MM.1S (cell line): ENCODE results near the gene MMP23B.

Experiments used
- DNase-seq: peaks from one replicate; pipeline ENCODE4 v3.0.0-alpha.2; 2015
- H2AFZ ChIP-seq: fragments of 300-600 bp; sonication (generic); 2 replicates; pipeline ENCODE4 v1.6.0; 2016; ENCODE audit warnings: antibody characterized with exemption, low read length
- H3F3A ChIP-seq: fragments of 300-600 bp; sonication (generic); 2 replicates; pipeline ENCODE4 v1.6.1; 2016; ENCODE audit warnings: mild to moderate bottlenecking, antibody characterized with exemption, low read length, moderate library complexity, mixed read lengths; ENCODE audit not compliant: insufficient read depth
- H3K27ac ChIP-seq: fragments of 300-600 bp; sonication (generic); 2 replicates; pipeline ENCODE4 v1.5.1; 2016; ENCODE audit warnings: mild to moderate bottlenecking, low read length
- H3K27me3 ChIP-seq: fragments of 300-600 bp; sonication (generic); replicated peaks from 2 replicates; pipeline ENCODE4 v1.6.0; 2016; ENCODE audit warnings: low read length; ENCODE audit not compliant: insufficient read depth
- H3K36me3 ChIP-seq: fragments of 300-600 bp; sonication (generic); replicated peaks from 2 replicates; pipeline ENCODE4 v1.6.1; 2016; ENCODE audit warnings: mild to moderate bottlenecking, low read length, mixed read lengths; ENCODE audit not compliant: insufficient read depth
- H3K4me1 ChIP-seq: fragments of 300-600 bp; sonication (generic); 2 replicates; pipeline ENCODE4 v1.6.1; 2016; ENCODE audit warnings: low read length, mixed read lengths
- H3K4me2 ChIP-seq: fragments of 300-600 bp; sonication (generic); 2 replicates; pipeline ENCODE4 v1.6.0; 2016; ENCODE audit warnings: low read depth, low read length
- H3K4me3 ChIP-seq: fragments of 300-600 bp; sonication (generic); 2 replicates; pipeline ENCODE4 v1.5.1; 2016; ENCODE audit warnings: low read length, mixed read lengths
- H3K79me2 ChIP-seq: fragments of 300-600 bp; sonication (generic); 2 replicates; pipeline ENCODE4 v1.6.1; 2016; ENCODE audit warnings: mixed run types, low read length, mixed read lengths
- H3K9ac ChIP-seq: fragments of 300-600 bp; sonication (generic); 2 replicates; pipeline ENCODE4 v1.6.1; 2016; ENCODE audit warnings: low read length, mixed read lengths
- H3K9me2 ChIP-seq: fragments of 300-600 bp; sonication (generic); replicated peaks from 2 replicates; pipeline ENCODE4 v1.6.1; 2016; ENCODE audit warnings: mild to moderate bottlenecking, low read length, mixed read lengths; ENCODE audit not compliant: insufficient read depth
- H3K9me3 ChIP-seq: fragments of 300-600 bp; sonication (generic); replicated peaks from 2 replicates; pipeline ENCODE4 v1.6.1; 2016; ENCODE audit warnings: mild to moderate bottlenecking, low read length, mixed read lengths; ENCODE audit not compliant: insufficient read depth
- H4K20me1 ChIP-seq: fragments of 300-600 bp; sonication (generic); 2 replicates; pipeline ENCODE4 v1.6.1; 2016; ENCODE audit warnings: mild to moderate bottlenecking, low read length, moderate library complexity, mixed read lengths; ENCODE audit not compliant: insufficient read depth
- CTCF ChIP-seq: fragments of 300-600 bp; sonication (generic); IDR thresholded peaks from 2 replicates; pipeline ENCODE4 v1.5.1; 2016; ENCODE audit warnings: antibody characterized with exemption, low read length, mixed read lengths
- EZH2 ChIP-seq: fragments of 300-600 bp; sonication (generic); optimal IDR thresholded peaks from 2 replicates; pipeline ENCODE3; 2017; ENCODE audit warnings: low read depth, mild to moderate bottlenecking, antibody characterized with exemption, low read length, mixed read lengths
- EZH2phosphoT487 ChIP-seq: fragments of 300-600 bp; sonication (generic); IDR thresholded peaks from 2 replicates; pipeline ENCODE4 v1.6.1; 2018; ENCODE audit warnings: antibody characterized with exemption, low read length

MMP23B gene

DNA sequence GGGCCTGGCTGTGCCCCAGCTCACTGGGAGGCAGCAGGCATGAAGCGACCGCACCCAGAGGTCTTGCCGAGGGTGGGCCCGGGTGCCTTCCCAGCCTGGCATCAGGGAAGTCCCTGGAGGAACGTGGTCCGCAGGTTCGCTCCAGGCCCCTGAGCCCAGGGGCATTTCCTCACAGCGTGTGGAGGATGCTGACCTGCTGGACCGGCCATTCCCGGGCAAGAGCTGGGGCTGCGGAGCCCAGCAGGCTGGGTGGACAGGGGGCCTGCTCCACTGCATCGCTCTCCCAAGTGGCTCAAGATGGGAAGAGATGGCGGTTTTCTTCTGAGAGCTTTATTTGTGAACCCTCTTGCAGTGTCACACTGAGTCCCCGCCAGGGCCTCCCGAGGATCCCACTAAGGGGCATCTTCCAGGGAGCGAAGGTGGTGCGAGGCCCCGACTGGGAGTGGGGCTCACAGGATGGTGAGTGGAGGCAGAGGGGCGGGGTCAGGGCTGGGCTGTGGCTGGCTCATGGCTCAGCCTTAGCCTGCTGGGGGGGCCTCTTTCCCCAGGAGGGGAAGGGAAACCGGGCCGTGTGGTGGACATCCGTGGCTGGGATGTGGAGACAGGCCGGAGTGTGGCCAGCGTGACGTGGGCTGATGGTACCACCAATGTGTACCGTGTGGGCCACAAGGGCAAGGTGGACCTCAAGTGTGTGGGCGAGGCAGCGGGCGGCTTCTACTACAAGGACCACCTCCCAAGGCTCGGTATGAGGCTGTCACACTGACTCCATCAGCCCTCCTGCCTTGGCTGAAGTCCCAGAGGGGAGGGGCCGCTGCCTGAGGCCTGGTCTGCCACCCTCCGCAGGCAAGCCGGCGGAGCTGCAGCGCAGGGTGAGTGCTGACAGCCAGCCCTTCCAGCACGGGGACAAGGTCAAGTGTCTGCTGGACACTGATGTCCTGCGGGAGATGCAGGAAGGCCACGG lies 7.2 kb upstream of the MMP23B start:
- no peaks in the 10 kb centered on the region for H3K4me1 ChIP-seq
- no peaks in the 10 kb centered on the region for H3K27me3 ChIP-seq
- no peaks in the 10 kb centered on the region for H3K9me3 ChIP-seq
- no peak overlapping the region for H2AFZ ChIP-seq
- H3K9ac ChIP-seq = no peak overlapping the region
- H3K79me2 ChIP-seq = no peaks in the 10 kb centered on the region
- no peak overlapping the region for H3K4me3 ChIP-seq
- TF ChIP-seq EZH2phosphoT487 (no peak), CTCF (no peak), EZH2 (no peak)
- H3K4me2 ChIP-seq = no peak overlapping the region
- DNase-seq = no peak
- no peaks in the 10 kb centered on the region for H3K9me2 ChIP-seq
- no peaks in the 10 kb centered on the region for H3F3A ChIP-seq
- no peaks in the 10 kb centered on the region for H3K36me3 ChIP-seq
- no peaks in the 10 kb centered on the region for H4K20me1 ChIP-seq
- H3K27ac ChIP-seq = no peak overlapping the region

DNA sequence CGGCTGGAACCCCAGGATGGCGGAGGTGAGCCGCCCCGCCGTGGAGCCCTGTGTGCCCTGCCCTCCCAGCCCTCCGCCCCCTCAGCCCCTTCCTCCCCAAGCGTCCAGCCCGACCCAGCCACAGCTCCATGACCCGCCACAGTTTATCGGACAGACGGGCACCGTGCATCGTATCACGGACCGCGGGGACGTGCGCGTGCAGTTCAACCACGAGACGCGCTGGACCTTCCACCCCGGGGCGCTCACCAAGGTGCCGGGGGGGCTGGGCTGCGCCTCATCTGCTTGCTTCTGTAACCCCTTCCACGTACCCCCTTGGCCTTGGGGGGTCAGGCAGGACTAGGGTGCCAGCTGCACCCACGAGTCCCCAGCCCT lies 6.6 kb upstream of the MMP23B start:
- no peak overlapping the region for H3K27ac ChIP-seq
- no peaks in the 10 kb centered on the region for H3K79me2 ChIP-seq
- H3K4me2 ChIP-seq = no peak overlapping the region
- H3K27me3 ChIP-seq = no peaks in the 10 kb centered on the region
- no peak for DNase-seq
- H2AFZ ChIP-seq = no peak overlapping the region
- H3K4me1 ChIP-seq = no peaks in the 10 kb centered on the region
- H4K20me1 ChIP-seq = no peaks in the 10 kb centered on the region
- no peaks in the 10 kb centered on the region for H3K36me3 ChIP-seq
- no peaks in the 10 kb centered on the region for H3K9me2 ChIP-seq
- no peak overlapping the region for H3K4me3 ChIP-seq
- TF ChIP-seq EZH2phosphoT487 (no peak), EZH2 (no peak), CTCF (no peak)
- no peaks in the 10 kb centered on the region for H3F3A ChIP-seq
- H3K9ac ChIP-seq = no peak overlapping the region
- no peaks in the 10 kb centered on the region for H3K9me3 ChIP-seq

DNA sequence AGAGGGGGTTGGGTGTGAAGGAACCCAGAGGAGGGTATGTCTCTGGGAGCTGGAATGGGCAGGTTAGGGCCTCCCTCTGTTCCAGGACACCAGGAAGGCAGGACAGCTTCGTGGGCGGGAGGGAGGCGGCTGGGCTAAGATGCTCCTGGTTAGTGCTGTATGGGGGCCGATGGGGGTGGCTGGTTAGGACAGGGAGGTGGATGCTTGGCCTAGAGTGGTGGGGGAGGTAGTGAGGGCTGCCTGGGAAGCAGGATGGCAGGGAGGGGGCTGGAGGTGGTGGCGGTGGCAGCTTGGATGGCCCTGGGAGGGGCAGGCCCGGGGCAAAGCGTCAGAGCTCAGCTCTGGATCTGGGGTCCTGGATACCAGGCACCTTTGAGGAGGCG lies 6.2 kb upstream of the MMP23B start:
- Histone ChIP-seq H3K4me2 (no peak overlapping the region), H3K4me1 (peaks cover 3% of the 10 kb centered on the region; the same call in 1 of the 2 replicates), H3K79me2 (no peaks in the 10 kb centered on the region), H3K27ac (no peak overlapping the region), H3K9me3 (no peaks in the 10 kb centered on the region), H3K27me3 (peaks cover 2% of the 10 kb centered on the region; the same call in 1 of the 2 replicates), H4K20me1 (no peaks in the 10 kb centered on the region), H3K36me3 (no peaks in the 10 kb centered on the region), H3K4me3 (no peak overlapping the region), H3K9ac (no peak overlapping the region), H3K9me2 (no peaks in the 10 kb centered on the region), H2AFZ (no peak overlapping the region), H3F3A (no peaks in the 10 kb centered on the region)
- no peak for DNase-seq
- TF ChIP-seq EZH2phosphoT487 (no peak), EZH2 (no peak), CTCF (no peak)
